COLO668 (cell line): ENCODE measurements around the gene PPP1R10.
A peak's percentile ranks its signal among the peaks of the same experiment; 100 is the strongest.

Experiments
- DNase-seq: peaks from one replicate; lab custom pipeline; 2025; ENCODE audit not compliant: unreplicated experiment; lab: John Stamatoyannopoulos, UW

Gene PPP1R10

DNA sequence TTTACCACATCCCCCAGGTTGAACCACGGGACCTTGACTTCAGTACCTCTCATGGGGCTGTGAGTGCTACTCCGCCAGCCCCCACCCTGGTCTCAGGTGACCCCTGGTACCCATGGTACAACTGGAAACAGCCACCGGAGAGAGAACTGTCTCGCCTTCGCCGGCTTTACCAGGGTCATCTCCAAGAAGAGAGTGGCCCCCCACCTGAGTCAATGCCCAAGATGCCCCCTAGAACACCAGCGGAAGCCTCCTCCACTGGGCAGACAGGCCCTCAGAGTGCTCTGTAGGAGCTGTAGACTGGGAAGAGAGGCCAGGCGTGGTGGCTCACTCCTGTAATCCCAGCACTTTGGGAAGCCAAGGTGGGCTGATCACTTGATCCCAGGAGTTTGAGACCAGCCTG, 8.5 kb upstream of the PPP1R10 start:
- no peak for DNase-seq

- DNase-seq, result no peak
Observed at GRCh38 chr6:30619561-30619960, 2.5 kb upstream of the PPP1R10 start.

DNA sequence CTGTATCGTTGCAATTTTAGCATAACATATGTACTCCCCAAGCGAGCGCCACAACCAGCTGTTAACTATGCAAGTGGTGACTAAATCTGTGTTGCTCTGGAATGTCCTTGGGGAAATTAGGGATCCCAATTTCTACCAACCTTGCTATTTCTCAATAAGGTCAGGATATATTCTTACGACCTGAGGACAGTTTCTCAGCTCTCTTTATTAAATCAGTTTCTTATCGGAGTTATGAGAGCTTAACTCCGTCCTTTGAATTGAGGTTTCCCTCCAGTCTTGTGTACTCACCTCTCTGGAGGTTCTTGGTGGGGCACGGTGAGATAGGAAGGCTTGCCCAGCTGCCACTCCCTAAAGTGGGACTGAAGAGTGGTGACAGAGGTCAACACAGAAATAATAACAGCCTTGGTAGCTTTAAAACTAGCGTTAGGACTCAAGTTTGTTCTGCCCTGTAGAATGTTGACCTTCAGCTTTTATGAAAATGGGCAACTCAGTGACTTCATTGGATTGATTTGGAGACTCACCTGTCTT, 1.3 kb upstream of the PPP1R10 start:
- DNase-seq, result no peak

- peak; percentile 91 for DNase-seq
Observed at GRCh38 chr6:30617565-30618269, 674 bp upstream of the PPP1R10 start, which contains the start of gene MRPS18B. Gene MRPS18B (plus strand): TSS chr6:30617840. CDS start chr6:30617866, 26 bp downstream.

DNA sequence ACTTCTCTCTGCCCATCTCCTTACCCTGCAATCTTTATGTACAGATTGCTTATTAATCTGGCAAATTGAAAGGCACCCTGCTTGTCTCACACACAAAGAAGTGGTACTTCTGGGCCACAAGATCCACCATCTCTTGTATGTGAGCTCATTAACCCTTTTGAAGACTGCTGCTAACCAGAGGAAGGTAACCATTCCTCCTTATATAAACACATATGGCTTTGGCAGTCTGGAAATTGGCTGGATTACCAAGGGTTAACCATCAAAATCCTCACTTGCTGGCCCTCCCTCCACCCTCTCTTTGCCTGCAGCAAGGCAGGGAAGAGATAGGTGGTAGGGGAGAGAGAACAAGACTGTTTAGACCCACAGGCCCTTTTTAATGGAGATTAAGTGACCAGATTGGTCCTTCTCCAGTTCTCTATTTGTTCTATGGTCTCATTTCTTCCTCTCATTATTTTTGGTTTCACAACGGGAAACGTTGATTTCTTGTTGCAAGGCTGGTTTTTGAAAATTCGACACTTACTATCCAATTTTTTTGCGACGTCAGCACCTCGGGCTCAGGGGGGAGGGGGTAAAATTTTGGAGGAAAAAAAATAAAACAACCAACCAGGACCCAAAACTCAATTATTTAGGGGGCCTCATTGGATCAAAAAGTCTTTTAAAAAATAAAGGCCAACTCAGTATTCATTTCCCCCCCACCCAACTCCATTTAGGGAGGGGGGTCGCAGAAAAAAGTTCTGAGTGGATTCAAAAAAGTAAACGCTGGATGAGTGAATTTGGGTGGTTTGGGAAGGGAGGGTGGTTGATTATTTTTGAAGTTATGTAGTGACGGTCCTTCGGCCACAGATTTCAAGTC, 859 bp downstream of the PPP1R10 start:
- DNase-seq, result no peak

DNA sequence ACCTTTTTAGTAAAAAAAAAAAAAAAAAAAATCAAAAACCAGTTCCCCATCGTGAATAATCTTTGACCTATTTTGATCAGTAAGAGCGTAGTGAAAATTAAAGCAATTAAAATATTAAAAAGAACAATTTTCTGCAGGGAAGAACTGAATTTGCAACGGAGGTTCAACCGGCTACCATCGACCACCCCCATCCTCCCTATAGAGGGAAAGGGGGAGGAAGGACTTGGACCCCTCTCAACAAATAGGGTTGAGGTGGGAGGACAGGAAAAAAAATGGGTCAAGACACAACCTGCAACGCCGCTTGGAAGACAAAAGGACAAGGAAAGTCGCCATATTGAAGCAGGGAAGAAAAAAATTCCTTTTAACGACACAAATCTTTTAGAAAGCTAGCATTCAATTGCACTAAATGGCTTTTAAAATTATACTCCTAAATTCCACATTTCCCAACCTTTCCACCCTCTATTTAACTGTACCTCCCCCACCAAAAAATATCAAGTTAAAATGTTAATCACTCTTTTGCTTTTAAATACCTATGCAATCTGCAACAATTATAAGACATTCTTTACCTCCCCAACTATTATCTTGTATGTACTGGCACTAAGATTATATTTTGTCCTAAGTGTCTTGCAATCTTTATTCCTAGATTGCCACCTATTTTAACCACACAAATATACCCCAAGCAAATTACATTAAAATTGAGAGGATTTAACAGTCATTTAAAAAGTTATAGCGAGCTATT, 1.7 kb downstream of the PPP1R10 start:
- DNase-seq, result peak; percentile 4

DNA sequence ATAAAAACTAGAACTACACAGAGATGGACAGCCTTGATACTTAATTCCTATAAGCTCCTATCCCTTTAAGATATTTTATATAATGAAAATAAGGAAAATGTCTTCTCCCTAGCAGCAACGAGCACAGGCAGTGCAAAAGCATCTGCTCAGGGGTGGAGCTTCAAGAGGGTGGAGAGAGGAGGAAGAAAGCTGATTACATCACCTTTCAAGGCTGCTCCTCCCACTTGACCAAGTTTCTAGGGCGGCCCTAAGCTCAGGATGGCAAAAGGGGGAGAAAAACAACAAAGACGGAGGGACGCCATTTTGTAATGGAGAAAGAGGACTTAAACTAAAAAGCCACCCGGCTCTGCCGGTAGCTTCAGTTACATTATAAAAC, 2.2 kb downstream of the PPP1R10 start:
- peak; percentile 71 for DNase-seq

DNA sequence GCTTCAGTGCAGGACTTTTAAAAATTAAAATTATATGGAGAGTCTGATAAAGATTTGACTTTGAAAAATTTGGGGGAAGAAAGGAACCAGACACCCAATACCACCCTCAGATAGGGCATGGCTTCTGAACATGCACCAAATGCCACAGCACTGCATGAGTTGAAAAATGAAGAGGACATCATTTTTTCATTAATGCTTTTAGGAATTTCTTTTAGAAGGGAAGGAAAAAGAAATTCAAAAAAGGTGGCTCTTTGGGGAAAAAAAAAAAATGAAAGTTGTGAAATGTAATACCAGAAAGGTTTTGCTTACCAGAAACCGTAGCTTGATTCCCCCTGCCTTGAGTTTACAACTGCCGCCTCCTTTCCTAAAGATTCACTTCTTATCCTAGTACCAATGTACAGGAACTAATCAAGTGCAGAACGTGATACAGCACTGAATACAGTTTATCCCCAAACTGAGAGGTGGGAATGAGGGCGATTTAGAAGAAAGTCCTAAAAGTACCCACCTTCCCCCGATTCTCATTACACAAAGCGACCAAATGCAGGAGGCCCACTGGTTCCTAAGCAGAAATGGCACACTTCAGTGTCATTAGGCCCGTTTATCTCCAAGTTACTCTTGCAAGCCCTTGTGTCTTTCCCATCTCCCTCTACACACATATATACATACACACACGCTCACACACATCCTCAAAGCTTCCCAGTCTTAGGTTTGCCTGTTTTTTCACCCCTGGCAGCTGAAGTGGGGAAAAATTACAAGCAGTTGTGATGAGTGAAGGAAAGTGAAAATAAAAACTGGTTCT, 2.8 kb downstream of the PPP1R10 start:
- no peak for DNase-seq

DNA sequence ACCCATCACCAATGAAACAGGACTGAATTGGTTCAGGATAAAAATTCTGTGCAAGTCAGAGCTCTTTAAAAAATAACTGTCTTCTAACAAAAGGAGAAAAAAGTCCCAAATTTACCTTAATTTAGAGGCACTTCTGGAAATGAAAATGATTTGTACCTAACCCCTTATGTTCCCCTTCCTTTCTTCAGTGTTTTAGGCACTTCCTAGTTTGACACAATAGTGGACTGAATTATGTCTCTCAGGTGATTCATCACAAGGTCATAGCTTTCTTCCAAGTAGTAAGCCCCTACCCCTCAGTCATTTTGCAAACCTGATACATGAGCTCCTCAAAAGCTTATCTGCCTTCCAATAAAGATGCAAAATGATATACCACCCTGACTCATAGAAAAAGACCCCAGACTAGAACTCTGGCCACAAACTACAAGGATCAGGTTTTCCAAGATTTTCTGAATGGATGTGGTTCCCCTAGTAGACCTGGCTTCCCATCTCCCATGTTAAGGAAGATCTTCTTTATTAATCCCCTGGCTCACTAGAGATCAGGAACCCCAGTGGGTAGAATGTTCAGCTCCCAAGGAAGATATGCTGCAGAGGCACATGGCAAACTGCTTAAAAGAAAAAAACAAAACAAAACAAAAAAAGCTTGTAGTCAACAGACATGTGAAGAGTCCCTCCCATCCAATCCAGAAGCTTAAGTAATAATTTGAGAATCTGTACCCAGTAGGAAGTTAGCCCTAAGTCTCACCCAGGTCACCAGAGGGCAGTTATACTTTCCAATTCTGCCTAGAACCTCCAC, 3.6 kb downstream of the PPP1R10 start:
- no peak for DNase-seq

DNA sequence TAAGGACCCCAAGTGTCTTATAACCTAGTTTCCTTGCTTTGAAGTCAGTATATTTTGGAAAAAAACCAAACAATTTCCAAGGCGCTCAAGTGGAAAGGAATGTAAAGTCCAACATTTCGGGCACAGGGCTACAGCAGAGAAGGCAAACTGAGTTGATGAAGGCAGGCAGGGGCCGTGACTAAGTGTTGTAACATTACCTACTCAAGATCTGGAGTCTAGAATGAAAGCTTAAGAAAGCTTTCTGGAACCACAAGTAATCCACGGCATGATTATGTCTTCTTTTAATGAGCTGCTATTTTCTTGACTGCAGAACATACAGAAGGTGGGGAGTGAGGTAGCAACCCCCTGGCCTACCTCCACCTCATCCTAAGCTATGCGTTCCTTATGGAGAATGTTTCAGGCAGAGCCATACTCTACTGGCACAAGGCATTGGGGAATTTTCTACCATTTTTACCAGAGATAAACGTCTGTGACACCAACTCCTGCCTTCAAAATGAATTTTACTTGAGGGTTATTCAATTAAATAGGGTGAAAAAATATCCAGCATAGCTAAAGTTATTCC, 4.3 kb downstream of the PPP1R10 start:
- no peak for DNase-seq

DNA sequence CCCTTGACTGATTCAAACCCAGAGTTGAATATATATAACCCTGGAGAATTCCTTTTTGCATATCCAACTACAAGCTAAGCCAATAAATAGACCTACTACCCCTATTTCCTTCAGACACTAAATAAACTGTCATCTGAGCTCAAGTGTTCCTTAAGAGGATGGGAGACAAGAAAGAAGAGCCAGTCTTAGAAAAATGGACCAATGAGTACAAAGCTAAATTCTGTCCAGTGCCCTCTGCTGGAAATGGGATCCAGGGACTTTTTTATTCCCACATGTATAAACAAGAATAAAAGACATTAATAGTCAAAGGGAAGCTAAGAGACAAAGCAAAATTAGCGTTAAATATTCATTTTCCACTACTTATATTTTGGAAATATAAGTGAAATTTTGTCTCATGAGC, 4.8 kb downstream of the PPP1R10 start:
- DNase-seq, result no peak

DNA sequence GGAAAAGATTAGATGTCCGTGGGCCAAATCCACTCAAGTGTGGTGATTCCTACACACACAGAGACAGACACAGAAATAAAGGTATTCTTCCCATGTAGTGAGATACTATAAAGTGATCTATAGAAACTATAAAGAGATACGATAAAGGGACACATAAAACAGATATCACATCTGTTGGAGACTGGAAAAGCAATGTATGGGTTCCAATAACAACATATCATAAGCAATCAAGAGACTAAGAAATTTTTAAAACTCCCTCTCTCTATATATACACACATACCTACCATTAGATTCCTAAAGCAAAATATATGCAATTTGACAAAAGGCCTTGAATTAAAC, 5.2 kb downstream of the PPP1R10 start:
- no peak for DNase-seq

DNA sequence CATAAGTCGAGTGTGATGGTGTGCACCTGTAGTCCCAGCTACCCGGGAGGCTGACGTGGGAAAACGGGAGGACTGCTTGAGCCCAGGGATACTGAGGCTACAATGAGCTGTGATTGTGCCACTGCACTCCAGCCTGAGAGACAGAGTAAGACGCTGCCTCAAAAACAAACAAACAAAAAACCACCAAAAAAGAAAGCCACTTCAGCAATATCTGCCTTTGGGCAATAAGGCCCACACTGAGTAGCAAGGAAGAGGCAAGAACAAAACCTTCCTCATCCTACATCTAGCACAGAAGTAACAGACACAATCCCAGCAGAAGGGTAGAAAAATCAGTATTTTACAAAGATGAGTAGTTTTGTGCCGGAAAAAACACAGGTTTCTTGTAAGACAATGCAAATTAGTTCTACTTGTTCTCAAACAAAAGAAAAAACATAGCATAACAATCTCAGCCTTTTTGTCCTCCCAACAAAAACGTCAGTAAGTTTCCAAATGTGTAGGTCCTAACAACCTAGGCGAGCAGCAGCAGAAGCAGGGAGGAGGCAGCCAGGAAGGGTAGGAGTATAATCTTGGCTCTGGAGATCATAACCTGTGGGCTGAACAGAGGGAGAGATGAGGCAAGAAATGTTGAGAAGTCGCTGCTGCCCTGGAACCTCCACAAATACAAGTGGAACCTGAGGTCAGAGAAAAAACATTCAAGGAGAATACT, 5.7 kb downstream of the PPP1R10 start:
- DNase-seq, result no peak

GRCh38 chr6:30610065-30610464, 7.0 kb downstream of the PPP1R10 start:
- DNase-seq, result no peak

GRCh38 chr6:30603961-30604360, 13.1 kb downstream of the PPP1R10 start:
- no peak for DNase-seq

GRCh38 chr6:30601815-30602641, 15.0 kb downstream of the PPP1R10 start:
- DNase-seq, result no peak

- no peak for DNase-seq
Observed at GRCh38 chr6:30601436-30601814, 15.6 kb downstream of the PPP1R10 start.

- no peak for DNase-seq
Observed at GRCh38 chr6:30600451-30600961, 16.5 kb downstream of the PPP1R10 start.
